HG03460 (cell line): ENCODE results near the gene CD79B.
"Not testable (repeated sequence)": the region's sequence is repeated elsewhere in the genome, so short reads cannot be mapped to it uniquely, and the experiment has no call there.

Source experiments
- ATAC-seq: cut with Tn5 transposase; IDR thresholded peaks from one replicate; pipeline ENCODE4 v1.9.1; 2021; ENCODE audit not compliant: unreplicated experiment

Gene CD79B

GRCh38 chr17:63881935-63882601, 50.1 kb downstream of the CD79B start, which contains the start of gene GH2:
TSS of gene GH2 (minus strand) at chr17:63881944. CDS start at chr17:63881801, 143 bp downstream.
- ATAC-seq = no peak

DNA sequence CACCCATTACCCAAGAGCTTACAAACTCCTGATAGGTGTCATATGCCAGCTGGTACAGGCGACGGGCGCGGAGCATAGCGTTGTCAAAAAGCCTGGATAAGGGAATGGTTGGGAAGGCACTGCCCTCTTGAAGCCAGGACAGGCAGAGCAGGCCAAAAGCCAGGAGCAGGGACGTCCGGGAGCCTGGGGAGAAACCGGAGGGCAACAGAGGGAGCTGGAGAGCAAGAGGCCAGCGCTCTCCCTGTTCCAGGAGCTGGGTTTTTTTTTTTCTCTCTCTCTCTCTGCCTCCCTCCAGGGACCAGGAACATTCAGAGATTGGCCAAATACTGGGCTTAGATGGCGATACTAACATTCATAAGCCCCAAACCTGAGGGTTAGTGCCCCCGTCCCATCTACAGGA, 50.8 kb downstream of the CD79B start:
- ATAC-seq = not testable (repeated sequence)

- no peak for ATAC-seq
Measured at GRCh38 chr17:63880706-63881105, 51.4 kb downstream of the CD79B start.
